HepG2 (cell line): Measurements from ENCODE around the gene SOS2.

Source experiments
- AKNA ChIP-seq: sonication (generic); formaldehyde crosslinking; IDR thresholded peaks from 2 replicates; pipeline ENCODE4 v1.4.0; 2020; ENCODE audit warnings: missing genetic modification reagents, borderline replicate concordance
- CREB1 ChIP-seq, 2 experiments: fragments of 450-650 bp in 1 of 2; IDR thresholded peaks; 2 replicates each; pipeline ENCODE4 v1.6.1; 2016 to 2017; ENCODE audit warnings: control low read depth in 1 of 2, mild to moderate bottlenecking in 1 of 2, missing compliant biosample characterization in 1 of 2, missing genetic modification characterization in 1 of 2
- CREB3 ChIP-seq: sonication (generic); formaldehyde crosslinking; IDR thresholded peaks from 2 replicates; pipeline ENCODE4 v1.5.0; 2020; ENCODE audit warnings: missing genetic modification reagents
- E2F2 ChIP-seq: sonication (generic); formaldehyde crosslinking; IDR thresholded peaks from 2 replicates; pipeline ENCODE4 v1.4.0; 2020; ENCODE audit warnings: missing genetic modification reagents, borderline replicate concordance
- HOXD1 ChIP-seq: sonication (generic); formaldehyde crosslinking; IDR thresholded peaks from 2 replicates; pipeline ENCODE4 v1.5.0; 2020; ENCODE audit warnings: missing genetic modification reagents
- NR3C1 ChIP-seq: sonication (generic); formaldehyde crosslinking; IDR thresholded peaks from 2 replicates; pipeline ENCODE4 v1.4.0; 2020; ENCODE audit warnings: missing genetic modification reagents
- PAXIP1 ChIP-seq: sonication (generic); formaldehyde crosslinking; conservative IDR thresholded peaks from 2 replicates; pipeline ENCODE4 v1.4.0; 2020; ENCODE audit warnings: mild to moderate bottlenecking, missing genetic modification reagents, moderate library complexity
- POLR2AphosphoS5 ChIP-seq: IDR thresholded peaks from 2 replicates; pipeline ENCODE4 v1.6.1; 2012; ENCODE audit warnings: low read depth, low read length
- YY1 ChIP-seq: IDR thresholded peaks from 2 replicates; pipeline ENCODE4 v1.6.1; 2011; ENCODE audit warnings: low read length, low read depth, moderate library complexity, mild to moderate bottlenecking; ENCODE audit not compliant: insufficient read depth, insufficient replicate concordance
- ZBTB43 ChIP-seq: sonication (generic); formaldehyde crosslinking; conservative IDR thresholded peaks from 2 replicates; pipeline ENCODE4 v1.4.0; 2020; ENCODE audit warnings: missing genetic modification reagents

GRCh38 chr14:50095895-50096294, 135.5 kb downstream of the SOS2 start:
- no peak for TF ChIP-seq CREB3 (CRISPR knock-in tag)
- TF ChIP-seq ZBTB43 (CRISPR knock-in tag): no peak
- no peak for TF ChIP-seq CREB1 (IDR thresholded peaks at IDR 0.05)
- no peak for TF ChIP-seq CREB1 (CRISPR knock-in tag; IDR thresholded peaks at IDR 0.05)
- no peak for TF ChIP-seq NR3C1
- no peak for TF ChIP-seq YY1
- TF ChIP-seq PAXIP1 (CRISPR knock-in tag): no peak
- TF ChIP-seq E2F2 (CRISPR knock-in tag): no peak
- no peak for TF ChIP-seq HOXD1 (CRISPR knock-in tag)
- TF ChIP-seq POLR2AphosphoS5: no peak
- TF ChIP-seq AKNA (CRISPR knock-in tag): no peak
